DMS153 treated with DMSO at 0.1 percent for 48 hours (cell line): ENCODE results near the gene OCIAD2.
"Not testable (repeated sequence)": the region's sequence is repeated elsewhere in the genome, so short reads cannot be mapped to it uniquely, and the experiment has no call there.

Experiments used
- DNase-seq: peaks from one replicate; lab custom pipeline; 2025; ENCODE audit not compliant: unreplicated experiment; lab: John Stamatoyannopoulos, UW

OCIAD2 gene

DNA sequence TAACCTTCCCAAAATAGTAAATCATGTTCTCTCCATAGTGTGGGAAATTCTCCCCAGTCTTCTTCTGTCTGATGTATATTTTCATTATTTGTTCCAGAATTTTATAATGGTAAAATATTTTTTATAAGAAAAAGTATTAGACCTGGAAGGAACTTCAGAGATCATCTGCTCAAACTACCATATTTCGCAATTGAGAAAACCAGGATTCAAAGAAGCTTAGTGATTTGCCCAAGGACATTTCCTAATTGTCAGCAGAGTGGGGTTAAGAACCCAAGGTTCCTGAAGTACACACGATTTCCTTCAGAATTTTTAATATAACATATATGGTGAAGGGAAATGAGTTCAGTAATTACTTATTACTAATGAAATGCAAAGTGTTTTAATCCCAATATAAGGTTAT is 51.6 kb downstream of the OCIAD2 start:
- DNase-seq = no peak

DNA sequence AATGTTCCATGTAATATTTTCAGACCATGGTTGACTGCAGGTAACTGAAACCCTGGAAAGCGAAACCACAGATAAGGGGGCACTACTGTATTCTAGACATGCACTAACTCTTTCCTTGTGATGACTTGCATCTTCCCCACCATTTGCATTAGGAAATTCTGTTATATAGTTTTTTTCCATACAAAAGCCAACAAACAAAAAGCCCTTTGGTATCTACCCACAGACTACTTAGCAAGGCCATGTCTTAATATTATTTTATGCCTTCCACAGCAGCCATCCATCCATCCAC is 52.2 kb downstream of the OCIAD2 start:
- no peak for DNase-seq

DNA sequence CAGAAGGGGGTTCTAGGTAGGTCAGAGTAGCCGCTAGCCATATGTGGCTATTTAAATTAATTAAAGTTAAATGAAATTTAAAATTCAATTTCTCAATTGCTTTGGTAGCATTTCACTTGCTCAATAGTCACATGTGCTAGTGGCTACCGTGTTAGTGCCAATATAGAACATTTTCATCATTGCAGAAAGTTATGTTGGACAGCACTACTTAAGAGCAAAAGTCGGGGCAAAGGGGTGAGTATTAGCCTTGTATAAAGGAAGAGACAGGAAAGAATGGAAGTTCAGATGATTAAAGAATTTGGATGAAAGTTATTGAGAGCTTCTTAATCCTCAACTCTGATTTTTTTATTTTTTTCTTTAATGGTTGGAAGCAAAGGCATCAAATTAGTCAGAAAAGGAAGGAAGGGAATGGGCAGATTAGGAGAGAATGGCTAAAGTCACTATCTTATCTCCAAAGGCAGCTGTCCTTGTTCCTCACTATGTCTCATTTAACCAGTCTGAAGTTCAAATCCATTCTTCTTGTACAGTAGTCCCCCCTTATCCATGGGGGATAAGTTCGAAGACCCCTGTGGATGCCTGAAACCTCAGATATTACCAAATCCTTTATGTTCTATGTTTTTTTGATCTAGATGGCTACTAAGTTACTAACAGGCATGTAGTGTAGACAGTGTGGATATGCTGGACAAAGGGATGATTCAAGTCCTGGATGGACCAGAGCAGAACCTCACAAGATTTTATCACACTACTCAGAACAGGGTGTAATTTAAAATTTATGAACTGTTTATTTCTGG is 52.8 kb downstream of the OCIAD2 start:
- DNase-seq = no peak

DNA sequence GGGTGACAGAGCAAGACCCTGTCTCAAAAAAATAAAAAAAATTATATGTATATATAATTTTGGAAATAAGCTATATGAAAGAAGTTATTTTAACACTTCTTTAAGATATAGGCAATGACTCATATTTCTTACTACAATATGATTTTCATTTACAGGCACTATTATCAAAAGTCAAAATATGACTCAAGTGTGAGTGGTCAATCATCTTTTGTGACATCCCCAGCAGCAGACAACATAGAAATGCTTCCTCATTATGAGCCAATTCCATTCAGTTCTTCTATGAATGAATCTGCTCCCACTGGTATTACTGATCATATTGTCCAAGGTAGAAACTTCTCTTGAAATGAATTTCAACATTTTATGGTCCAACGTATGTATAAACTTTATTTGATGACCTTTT is 54.9 kb downstream of the OCIAD2 start:
- no peak for DNase-seq

DNA sequence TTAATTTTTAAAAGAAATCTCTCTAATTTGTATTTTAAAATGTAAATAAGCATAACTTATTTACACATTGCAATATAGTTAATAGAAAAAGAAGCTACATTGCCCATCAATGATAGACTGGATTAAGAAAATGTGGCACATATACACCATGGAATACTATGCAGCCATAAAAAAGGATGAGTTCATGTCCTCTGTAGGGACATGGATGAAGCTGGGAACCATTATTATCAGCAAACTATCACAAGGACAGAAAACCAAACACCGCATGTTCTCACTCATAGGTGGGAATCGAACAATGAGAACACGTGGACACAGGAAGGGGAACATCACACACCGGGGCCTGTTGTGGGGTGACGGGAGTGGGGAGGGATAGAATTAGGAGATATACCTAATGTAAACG is 57.8 kb downstream of the OCIAD2 start:
- DNase-seq = not testable (repeated sequence)

DNA sequence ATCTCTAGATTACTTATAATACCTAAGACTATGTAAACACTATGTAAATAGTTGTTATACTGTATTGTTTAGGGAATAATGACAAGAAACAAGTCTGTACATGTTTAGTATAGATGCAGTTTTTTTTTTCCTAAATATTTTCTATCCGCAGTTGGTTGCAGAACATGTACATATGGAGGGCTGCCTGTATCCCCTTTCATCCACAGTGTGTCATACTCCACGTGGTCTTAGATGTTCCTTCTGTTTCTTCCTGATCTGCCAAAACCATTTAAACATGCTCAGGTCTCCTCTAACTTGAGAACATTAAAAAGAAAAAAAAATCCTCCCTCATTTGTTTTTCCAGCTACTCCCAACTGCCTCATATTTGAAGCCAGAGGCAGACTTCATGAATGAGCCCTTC is 61.7 kb downstream of the OCIAD2 start:
- no peak for DNase-seq

DNA sequence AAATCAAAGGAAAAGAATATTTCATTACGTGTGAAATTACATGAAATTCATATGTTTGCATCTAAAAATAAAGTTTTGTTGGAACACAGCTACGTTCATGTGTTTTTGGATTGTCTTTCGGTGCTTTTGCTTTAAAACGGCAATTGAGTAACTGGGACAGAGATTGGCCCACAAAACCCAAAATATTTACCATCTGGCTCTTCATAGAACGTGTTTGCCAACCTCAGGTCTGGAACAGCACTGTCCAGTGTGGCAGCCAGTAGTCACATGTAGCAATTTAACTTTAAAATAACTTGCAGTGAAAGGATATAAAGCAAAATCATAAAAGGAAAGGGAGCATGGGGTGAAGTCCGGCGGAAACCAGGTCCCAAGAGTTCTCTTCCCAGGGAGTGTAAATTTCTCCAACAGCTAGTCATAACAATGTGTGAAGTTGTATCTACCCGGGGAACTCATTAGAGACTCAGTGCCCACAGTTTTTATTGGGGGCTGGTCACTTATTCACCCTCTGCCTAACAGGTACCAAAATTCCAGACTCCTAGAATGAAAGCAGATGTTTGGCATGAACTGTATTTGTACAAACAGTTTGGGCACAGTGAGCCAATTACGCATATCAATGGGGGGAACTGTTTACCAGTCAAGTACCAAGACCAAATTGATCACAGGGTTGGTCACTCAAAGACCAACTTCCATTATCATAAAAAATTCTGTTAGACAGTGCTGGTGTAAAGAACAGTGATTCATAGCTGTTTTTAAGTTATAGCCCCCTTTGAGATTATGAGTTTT is 65.3 kb downstream of the OCIAD2 start:
- DNase-seq = no peak

DNA sequence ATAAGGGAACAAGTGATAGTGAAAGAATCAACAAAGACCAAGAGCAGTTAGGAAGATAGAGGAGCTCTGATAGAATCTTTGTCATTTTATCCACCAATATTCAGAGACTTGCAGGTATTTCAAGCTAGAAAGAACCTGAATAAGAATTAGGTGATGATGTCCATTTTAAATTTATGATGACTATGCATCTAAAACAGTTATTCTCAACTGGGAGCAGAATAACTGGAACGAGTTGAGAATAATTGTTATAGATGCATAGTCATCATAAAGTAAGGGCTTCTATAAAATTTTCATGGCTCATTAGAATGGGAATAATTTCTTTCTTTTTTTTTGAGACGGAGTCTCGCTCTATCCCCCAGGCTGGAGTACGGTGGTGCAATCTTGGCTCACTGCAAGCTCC is 69.9 kb downstream of the OCIAD2 start:
- no peak for DNase-seq
